ENCODE results near the gene SLC38A5. TPM values are rescaled to one million over a fixed set of nuclear protein-coding genes. Genes with fewer than 3 reads are reported as not detected.
"Not testable (repeated sequence)": the region's sequence is repeated elsewhere in the genome, so short reads cannot be mapped to it uniquely, and the experiment has no call there.

SLC38A5 gene
- polyA plus RNA-seq (2012; rRNA removed): 0.33 and 0.44 TPM in 2 replicates
- polyA plus RNA-seq (2012; cell fraction: cytosol; rRNA removed): 0.20 and 0.26 TPM in 2 replicates
- 2.3 and 2.4 TPM in 2 replicates for polyA plus RNA-seq (2012; cell fraction: nucleus; rRNA removed)

DNA sequence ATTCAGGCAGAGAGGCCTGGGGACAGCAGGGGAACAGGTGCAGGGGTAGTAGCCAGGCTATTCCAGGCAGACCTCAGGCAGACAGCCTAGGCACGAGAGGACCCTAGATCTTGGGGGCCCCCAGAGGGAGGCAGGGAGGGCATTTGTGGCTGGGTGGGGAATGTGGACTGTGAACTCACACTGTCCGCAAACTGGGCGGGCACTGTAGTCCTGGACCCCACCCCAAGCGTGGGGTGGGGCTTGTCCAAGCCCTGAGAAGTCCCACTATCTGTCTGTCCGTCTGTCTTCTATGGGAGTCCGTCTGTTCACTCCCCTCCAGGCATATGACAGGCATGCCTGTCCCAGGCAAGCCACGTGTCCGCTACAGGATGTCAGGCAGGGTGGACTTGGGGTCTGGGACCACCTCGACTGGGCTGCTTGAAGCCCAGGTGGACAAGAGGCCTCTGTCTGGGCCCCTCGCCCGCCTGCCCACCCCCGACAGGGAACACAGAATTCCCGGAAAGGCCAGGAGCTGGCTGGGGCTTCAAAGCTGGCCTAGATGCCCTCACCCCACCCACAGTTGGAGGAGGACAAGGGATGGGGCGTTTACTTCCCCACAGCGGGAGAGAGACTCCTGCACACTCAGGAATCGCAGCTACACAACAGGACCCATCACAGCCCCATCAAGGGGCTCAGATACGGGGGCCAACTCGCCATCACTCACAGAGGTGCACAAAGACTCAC, at the start of gene SLC38A5:
SLC38A5 (minus strand) TSS at position 151 of the 723 bp plus-strand sequence. CDS start 2,336 bp downstream, outside the sequence.
- no peak for TF ChIP-seq ELF1 (IDR thresholded peaks at IDR 0.05)
- no peak for TF ChIP-seq FOXM1 (IDR thresholded peaks at IDR 0.05; ENCODE audit: low read depth)
- TF ChIP-seq, protein P1, sequence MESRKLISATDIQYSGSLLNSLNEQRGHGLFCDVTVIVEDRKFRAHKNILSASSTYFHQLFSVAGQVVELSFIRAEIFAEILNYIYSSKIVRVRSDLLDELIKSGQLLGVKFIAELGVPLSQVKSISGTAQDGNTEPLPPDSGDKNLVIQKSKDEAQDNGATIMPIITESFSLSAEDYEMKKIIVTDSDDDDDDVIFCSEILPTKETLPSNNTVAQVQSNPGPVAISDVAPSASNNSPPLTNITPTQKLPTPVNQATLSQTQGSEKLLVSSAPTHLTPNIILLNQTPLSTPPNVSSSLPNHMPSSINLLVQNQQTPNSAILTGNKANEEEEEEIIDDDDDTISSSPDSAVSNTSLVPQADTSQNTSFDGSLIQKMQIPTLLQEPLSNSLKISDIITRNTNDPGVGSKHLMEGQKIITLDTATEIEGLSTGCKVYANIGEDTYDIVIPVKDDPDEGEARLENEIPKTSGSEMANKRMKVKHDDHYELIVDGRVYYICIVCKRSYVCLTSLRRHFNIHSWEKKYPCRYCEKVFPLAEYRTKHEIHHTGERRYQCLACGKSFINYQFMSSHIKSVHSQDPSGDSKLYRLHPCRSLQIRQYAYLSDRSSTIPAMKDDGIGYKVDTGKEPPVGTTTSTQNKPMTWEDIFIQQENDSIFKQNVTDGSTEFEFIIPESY (IDR thresholded peaks at IDR 0.05; ENCODE audit: borderline replicate concordance, low read depth): no peak
- TF ChIP-seq SIN3A (IDR thresholded peaks at IDR 0.05; ENCODE audit: borderline replicate concordance, low read depth, low read length): no peak
- TF ChIP-seq EP300 (IDR thresholded peaks at IDR 0.05; ENCODE audit: borderline replicate concordance in 1 of 2, low read depth in 1 of 2, low read length in 1 of 2): no peak
- TF ChIP-seq GATA2 (CRISPR knock-in tag; IDR thresholded peaks at IDR 0.05): no peak
- TF ChIP-seq JUND (IDR thresholded peaks at IDR 0.05): no peak
- no peak for TF ChIP-seq NRF1 (IDR thresholded peaks at IDR 0.05; ENCODE audit: low read depth, low read length)
- 64% methylated on average over 8 of the region's 18 CpGs for WGBS (ENCODE audit: low lambda C conversion rate)
- Histone ChIP-seq H3K27me3 (ENCODE audit: insufficient read depth) (no peaks in the 10 kb centered on the region; the same call in 1 of the 2 replicates), H3K4me2 (no peak within 1 kb of the TSS), H3K4me3 (ENCODE audit: low read depth in 2 of 2, low read length in 1 of 2) (no peak within 1 kb of the TSS), H3K9ac (no peak within 1 kb of the TSS), H3F3A (replicated peaks; ENCODE audit: insufficient read depth) (no peaks in the 10 kb centered on the region), H3K79me2 (ENCODE audit: insufficient read depth) (no peaks in the 10 kb centered on the region), H3K9me3 (no peaks in the 10 kb centered on the region), H4K20me1 (ENCODE audit: insufficient read depth) (no peaks in the 10 kb centered on the region), H2AFZ (ENCODE audit: low read depth) (no peak within 1 kb of the TSS), H3K27ac (ENCODE audit: low read depth in 2 of 2, low read length in 1 of 2) (no peak within 1 kb of the TSS), H3K4me1 (ENCODE audit: control insufficient read depth in 1 of 2, insufficient read depth in 2 of 2, low read depth in 1 of 2, low read length in 1 of 2) (peaks cover 0 to 7% of the 10 kb centered on the region in 2 experiments; a peak in 1 of 4 replicates), H3K9me2 (no peaks in the 10 kb centered on the region), H3K36me3 (replicated peaks in 1 of 2; ENCODE audit: control insufficient read depth in 1 of 2, insufficient read depth in 2 of 2, low read length in 1 of 2) (no peaks in the 10 kb centered on the region)
- no peak for DNase-seq
- POLR2A ChIA-PET: no interaction called here
- CTCF ChIA-PET: no interaction called here

DNA sequence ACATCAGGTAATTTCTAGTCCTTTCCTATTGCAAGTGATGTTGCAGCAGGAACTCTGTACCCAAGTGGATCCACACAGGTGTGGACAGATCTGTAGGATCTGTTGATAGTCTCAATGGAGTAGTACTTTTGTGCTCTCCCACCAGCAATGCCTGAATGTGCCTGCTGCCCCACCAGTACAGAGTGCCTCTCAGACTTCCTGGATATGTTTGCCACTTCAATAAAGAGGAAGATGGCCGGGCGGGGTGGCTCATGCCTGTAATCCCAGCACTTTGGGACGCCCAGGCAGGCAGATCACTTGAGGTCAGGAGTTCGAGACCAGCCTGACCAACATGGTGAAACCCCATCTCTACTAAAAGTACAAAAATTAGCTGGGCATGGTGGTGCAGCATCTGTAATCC, 49.4 kb upstream of the SLC38A5 start:
- H3K9me2 ChIP-seq; H2AFZ ChIP-seq (ENCODE audit: low read depth); H3K79me2 ChIP-seq (ENCODE audit: insufficient read depth); H4K20me1 ChIP-seq (ENCODE audit: insufficient read depth); H3K36me3 ChIP-seq (replicated peaks in 1 of 2; ENCODE audit: control insufficient read depth in 1 of 2, insufficient read depth in 2 of 2, low read length in 1 of 2); H3K4me1 ChIP-seq (ENCODE audit: control insufficient read depth in 1 of 2, insufficient read depth in 2 of 2, low read depth in 1 of 2, low read length in 1 of 2); DNase-seq; H3K4me2 ChIP-seq; H3K27me3 ChIP-seq (ENCODE audit: insufficient read depth); H3K9ac ChIP-seq; H3K9me3 ChIP-seq; H3F3A ChIP-seq (replicated peaks; ENCODE audit: insufficient read depth); H3K27ac ChIP-seq (ENCODE audit: low read depth in 2 of 2, low read length in 1 of 2); H3K4me3 ChIP-seq (ENCODE audit: low read depth in 2 of 2, low read length in 1 of 2); POLR2A ChIA-PET: not testable (repeated sequence)
- CTCF ChIA-PET: interaction anchor here (0.6 to 0.8 kb wide), 2 partner anchors 11 to 45 kb away, joined by 3 read pairs; no protein-coding TSS in a partner anchor
- WGBS (ENCODE audit: low lambda C conversion rate): 66% methylated on average over 3 of the region's 4 CpGs

DNA sequence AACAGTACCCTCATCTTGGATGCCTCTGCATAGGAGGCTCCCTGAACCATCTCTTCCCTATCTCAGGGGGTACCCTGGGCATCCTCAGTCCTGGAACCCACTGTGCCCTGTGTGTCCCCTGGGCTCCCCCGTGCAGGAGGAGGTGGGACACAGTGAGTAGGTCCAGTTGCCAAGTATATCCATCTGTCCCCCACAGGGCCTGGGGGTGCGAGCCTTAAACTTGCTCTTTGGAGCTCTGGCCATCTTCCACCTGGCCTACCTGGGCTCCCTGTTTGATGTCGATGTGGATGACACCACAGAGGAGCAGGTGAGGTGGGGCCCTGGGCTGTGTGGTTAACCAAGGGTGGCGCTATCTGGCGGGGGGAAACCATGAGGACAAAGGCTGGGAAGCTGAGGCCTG, 46.9 kb upstream of the SLC38A5 start:
- POLR2A ChIA-PET: no interaction called here

More for the DNA sequence above, 46.9 kb upstream of the SLC38A5 start:
- WGBS (ENCODE audit: low lambda C conversion rate): 57% methylated on average over 3 of the region's 5 CpGs
- no peaks in the 10 kb centered on the region for H3K36me3 ChIP-seq (replicated peaks in 1 of 2; ENCODE audit: control insufficient read depth in 1 of 2, insufficient read depth in 2 of 2, low read length in 1 of 2)
- no peaks in the 10 kb centered on the region for H4K20me1 ChIP-seq (ENCODE audit: insufficient read depth)
- TF ChIP-seq MXI1 (IDR thresholded peaks at IDR 0.05; ENCODE audit: low read depth, low read length): no peak
- TF ChIP-seq, protein P2, sequence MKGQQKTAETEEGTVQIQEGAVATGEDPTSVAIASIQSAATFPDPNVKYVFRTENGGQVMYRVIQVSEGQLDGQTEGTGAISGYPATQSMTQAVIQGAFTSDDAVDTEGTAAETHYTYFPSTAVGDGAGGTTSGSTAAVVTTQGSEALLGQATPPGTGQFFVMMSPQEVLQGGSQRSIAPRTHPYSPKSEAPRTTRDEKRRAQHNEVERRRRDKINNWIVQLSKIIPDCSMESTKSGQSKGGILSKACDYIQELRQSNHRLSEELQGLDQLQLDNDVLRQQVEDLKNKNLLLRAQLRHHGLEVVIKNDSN (IDR thresholded peaks at IDR 0.05; ENCODE audit: borderline replicate concordance, low read depth): no peak
- no peak for TF ChIP-seq EZH2phosphoT487 (IDR thresholded peaks at IDR 0.05; ENCODE audit: borderline replicate concordance, low read depth)
- no peak for TF ChIP-seq RAD21 (IDR thresholded peaks at IDR 0.05; ENCODE audit: low read length)
- no peak for TF ChIP-seq GABPA (IDR thresholded peaks at IDR 0.05; ENCODE audit: low read depth)
- TF ChIP-seq EP300 (IDR thresholded peaks at IDR 0.05; ENCODE audit: borderline replicate concordance in 1 of 2, low read depth in 1 of 2, low read length in 1 of 2): no peak
- TF ChIP-seq RFX5 (IDR thresholded peaks at IDR 0.05; ENCODE audit: low read length): no peak
- no peak for TF ChIP-seq ELF1 (IDR thresholded peaks at IDR 0.05)
- no peak for TF ChIP-seq NRF1 (IDR thresholded peaks at IDR 0.05; ENCODE audit: low read depth, low read length)
- TF ChIP-seq TCF12 (IDR thresholded peaks at IDR 0.05): no peak
- no peak overlapping the region for H2AFZ ChIP-seq (ENCODE audit: low read depth)
- no peak for DNase-seq
- H3K4me2 ChIP-seq: no peak overlapping the region
- H3F3A ChIP-seq (replicated peaks; ENCODE audit: insufficient read depth): no peaks in the 10 kb centered on the region
- CTCF ChIA-PET: no interaction called here
- H3K79me2 ChIP-seq (ENCODE audit: insufficient read depth): no peaks in the 10 kb centered on the region
- no peaks in the 10 kb centered on the region for H3K9me2 ChIP-seq
- no peak overlapping the region for H3K27ac ChIP-seq (ENCODE audit: low read depth in 2 of 2, low read length in 1 of 2)
- peaks cover 0 to 20% of the 10 kb centered on the region in 2 experiments; a peak in 1 of 4 replicates for H3K4me1 ChIP-seq (ENCODE audit: control insufficient read depth in 1 of 2, insufficient read depth in 2 of 2, low read depth in 1 of 2, low read length in 1 of 2)
- no peak overlapping the region for H3K9ac ChIP-seq
- no peaks in the 10 kb centered on the region for H3K27me3 ChIP-seq (ENCODE audit: insufficient read depth)
- no peaks in the 10 kb centered on the region for H3K9me3 ChIP-seq
- no peak overlapping the region for H3K4me3 ChIP-seq (ENCODE audit: low read depth in 2 of 2, low read length in 1 of 2)

All from SK-N-SH (cell line).